Inflammatory macrophage treated with lipopolysaccharide for 4 hours (primary cell): ENCODE data around the gene JPH3.

Experiments used
- DNase-seq: peaks from one replicate; pipeline ENCODE4 v3.0.0-alpha.2; 2020

JPH3 gene

DNA sequence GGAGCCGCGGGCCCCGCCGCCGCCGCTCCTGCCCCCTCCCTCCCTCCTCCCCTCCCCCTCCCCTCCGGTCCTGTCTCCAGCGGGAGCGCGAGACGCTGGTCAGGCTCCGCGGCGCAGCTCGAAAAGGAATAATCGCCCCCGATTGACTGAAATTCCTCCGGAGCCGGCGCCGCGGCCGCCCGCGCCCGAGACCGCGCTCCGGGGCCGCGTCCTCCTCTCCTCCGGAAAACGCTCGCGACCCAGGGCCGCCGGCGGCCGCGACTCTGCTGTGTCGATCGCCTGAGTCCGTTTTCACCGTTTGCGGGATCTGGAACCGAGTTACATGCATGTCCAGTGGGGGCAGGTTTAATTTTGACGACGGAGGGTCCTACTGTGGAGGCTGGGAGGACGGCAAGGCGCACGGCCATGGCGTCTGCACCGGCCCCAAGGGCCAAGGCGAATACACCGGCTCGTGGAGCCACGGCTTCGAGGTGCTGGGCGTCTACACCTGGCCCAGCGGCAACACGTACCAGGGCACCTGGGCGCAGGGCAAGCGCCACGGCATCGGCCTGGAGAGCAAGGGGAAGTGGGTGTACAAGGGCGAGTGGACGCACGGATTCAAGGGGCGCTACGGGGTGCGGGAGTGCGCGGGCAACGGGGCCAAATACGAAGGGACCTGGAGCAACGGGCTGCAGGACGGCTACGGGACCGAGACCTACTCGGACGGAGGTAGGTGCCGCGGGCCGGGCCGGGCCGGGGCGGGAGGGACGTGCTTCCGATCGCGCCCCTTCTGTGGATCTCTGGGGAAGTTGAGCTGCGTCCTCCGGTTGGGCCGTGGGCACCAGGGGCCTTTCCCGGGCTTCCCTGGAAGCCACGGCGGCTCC is 744 bp downstream of the JPH3 start:
- no peak for DNase-seq

DNA sequence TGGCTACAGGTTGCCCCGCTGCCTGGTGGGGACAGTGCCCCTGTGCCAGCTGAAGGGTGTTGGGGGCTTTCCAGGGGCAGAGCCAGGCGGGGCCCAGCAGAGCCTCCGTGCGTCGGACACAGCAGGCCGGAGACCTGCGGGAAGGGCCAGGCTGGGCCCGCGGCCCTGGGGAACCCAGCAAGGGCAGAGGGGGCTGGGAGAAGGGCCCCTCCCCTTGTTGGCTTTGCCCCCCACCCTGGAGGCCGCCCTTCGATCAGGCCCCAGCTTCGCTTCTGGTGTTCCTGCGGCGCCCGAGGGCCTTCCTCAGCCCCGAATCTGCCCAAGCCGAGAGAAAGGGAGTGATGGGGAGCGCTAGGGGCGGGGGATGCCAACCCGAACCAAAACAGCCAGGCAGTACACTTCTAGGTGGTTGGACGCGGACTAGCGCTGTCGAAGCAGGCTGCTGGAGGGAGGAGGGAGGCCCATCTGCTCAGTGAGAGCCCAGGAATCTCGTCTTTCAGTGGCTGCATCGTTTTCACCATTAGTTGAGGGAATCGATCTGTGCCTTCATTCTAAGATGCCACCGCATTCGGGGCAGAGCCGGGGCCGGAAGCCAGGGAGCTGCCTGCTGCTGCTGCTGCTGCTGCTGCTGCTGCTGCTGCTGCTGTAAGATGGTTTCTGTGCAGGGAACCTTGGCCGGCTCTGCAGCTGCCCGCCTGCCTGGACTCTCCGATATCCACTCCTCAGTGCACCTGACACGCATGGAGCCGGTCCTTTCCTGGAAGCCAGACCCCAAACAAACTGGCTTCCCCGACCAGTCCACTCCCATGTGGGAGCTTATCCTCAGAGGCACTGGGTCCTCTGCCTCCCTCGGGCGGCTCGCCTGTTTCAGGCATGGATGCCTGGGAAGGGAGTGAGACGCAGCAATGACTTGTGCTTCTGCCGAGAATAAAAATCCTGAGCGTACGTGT is 1.7 kb downstream of the JPH3 start:
- no peak for DNase-seq

DNA sequence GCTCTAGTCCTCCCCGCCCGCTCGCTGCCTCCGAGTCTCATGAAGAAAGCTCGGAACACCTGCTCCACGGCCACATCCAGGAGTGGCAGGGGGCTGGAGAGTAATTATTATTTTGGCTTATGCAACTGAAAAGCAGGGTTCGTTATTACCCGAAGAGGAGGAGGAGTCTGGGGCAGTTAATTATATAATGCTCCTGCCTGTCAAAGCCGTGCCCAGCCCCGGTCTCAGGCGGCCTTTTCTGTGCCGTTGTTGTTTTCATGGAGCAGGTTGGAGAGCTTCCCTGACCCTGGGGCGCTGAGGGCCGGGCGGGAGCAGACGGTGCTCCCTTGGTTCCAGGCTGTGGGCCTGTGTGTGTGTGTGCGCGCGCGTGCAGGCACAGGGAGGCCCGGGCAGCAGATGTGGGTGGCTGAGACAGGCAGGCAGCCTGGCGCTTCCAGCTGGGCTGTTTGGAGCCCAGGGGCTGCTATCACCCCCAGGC is 2.4 kb downstream of the JPH3 start:
- no peak for DNase-seq

DNA sequence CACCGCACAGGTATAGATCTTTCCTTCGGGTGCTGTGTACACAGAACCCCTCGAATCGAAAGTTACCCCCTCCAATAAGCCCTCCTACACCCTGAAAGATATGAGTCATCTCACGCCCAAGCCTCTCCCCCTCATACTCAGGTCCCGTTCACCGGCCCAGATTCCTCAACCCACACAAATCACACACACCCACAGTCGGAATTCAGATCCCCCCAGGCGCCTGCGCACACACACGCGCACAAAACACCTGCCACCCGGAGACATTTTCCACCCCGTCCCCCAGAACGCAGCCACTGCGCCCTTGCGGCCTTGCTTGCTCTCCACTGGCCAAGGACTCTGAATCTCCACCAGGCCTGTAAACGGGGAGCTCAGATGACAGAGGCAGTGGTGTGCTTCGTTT is 4.9 kb downstream of the JPH3 start:
- no peak for DNase-seq

DNA sequence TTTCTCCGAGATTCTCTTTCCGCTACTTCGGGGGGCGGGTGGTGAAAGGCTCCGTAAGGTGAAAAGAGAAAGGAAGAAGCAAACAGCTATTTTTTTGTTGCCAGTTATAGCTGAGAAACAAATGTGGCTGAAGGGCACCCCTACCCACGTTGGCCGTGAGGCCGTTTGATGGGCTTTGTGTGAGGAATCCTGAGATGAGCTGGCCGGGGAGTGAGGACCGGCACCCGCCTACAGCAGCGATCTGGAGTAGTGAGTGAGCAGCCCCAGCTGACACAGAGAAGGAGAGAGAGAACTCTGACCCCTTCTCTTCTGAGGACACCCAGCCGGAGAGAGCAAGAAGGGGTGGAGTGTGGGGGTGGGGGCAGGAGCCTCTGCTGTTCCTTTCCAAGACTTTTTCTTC is 5.6 kb downstream of the JPH3 start:
- DNase-seq: no peak

DNA sequence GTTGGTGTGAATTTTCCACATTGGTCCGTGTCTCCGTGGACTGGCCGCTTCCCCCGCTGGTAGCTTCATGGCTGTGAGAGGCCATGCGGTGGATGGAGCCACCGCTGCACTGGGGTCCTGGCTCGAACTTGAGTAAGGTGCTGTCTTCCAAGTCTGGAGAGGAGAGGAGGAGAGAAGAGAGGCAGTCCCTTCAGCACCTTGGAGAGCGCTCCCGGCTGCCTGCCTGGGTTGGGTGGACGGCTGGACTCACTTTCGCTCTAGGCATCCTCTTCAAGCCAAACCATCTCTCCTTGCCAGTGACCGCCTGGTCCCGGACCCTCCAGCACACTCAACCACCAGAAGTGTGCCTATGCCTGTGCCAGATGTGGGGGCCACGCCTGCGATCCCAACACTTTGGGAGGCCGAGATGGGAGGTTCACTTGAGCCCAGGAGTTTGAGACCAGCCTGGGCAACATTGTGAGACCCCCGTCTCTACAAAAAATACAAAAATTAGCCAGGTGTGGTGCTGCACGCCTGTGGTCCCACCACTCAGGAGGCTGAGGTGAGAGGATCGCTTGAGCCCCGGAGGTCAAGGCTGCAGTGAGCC is 6.2 kb downstream of the JPH3 start:
- peak; percentile 21 for DNase-seq

DNA sequence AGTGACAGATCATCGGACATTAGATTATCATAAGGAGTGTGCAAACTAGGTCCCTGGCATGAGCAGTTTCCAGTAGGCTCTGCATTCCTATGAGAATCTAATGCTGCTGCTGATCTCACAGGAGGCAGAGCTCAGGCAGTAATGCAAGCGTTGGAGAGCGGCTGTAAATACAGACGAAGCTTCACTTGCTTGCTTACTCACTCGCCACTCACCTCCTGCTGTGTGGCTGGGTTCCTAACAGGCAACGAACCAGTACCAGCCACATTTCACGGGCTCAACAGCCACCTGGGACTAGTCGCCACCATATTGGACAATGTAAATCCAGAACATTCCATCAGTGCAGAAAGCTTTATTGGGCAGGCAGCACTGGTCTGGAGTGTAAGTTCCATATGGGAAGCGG is 7.7 kb downstream of the JPH3 start:
- DNase-seq: no peak

DNA sequence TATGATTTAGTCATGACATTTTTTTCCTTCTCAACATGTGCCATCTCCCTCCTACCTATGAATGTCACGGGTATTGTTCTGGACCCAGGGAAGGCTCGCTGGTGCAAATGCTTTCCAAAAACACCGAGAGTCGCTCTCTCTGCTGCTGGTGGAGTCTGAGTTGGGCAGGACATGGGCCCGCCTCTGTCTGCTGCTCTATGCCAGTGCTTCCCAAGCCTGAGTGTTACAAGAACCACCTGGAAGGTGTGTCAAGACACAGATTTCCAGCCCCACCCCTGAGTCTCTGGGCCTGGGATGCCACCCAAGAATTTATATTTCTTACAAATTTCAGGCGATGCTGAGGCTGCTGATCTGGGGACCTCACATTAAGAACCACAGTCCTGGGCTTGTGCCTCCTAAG is 9.1 kb downstream of the JPH3 start:
- no peak for DNase-seq

DNA sequence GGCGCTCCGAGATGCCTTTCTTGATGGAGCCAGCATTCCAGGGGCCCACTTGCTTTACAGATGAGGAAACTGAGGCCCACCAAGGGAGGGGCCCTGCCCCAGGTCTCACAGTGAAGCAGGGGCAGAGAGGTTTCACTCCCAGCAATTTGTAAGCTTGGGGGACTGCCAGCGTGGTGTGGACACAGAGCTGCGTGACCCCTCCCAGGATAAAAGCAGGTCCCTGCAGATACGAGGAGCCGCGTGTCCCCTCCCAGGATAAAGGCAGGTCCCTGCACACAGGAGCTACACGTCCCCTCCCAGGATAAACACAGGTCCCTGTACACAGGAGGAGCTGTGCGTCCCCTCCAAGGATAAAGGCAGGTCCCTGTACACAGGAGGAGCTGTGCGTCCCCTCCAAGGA is 11.7 kb downstream of the JPH3 start:
- DNase-seq: no peak

DNA sequence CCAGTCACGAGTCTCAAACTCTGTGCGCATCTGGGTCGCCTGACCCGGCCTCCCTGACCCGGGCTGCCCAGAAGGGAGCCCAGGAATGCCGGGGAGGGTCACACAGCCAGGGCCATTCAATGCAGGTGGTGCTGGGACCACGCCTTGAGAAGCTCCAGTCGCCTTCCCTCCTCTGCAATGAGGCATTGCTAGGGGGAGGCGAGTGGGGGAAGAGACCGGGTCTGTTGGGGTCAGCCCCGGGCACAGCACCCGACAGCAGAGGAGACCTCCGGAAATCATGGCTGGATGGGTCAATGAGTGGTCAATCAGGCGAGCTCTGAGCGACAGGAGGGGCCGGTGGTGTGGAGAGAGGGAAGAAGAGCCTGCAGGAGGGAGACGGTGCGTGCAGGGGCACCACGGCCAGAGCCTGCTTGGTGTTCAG is 13.3 kb downstream of the JPH3 start:
- DNase-seq: no peak

DNA sequence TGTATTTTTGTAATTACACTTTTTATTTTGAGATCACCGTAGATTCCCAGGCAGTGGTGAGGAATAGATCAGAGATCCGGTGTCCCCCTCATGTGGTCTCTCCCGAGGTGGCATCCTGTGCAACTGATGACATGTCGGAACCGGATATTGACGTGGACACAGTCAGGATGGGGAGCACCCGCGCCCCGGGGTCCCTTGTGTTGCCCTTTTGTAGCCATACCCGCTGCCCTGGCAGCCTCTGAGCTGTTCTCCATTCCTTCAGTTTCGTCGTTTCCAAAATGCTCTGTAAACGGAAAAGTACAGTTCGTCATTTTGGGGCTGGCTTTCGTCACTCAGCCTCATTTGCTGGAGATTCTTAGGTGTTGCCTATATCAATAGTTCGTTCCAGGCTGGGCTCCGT is 14.2 kb downstream of the JPH3 start:
- DNase-seq: no peak

DNA sequence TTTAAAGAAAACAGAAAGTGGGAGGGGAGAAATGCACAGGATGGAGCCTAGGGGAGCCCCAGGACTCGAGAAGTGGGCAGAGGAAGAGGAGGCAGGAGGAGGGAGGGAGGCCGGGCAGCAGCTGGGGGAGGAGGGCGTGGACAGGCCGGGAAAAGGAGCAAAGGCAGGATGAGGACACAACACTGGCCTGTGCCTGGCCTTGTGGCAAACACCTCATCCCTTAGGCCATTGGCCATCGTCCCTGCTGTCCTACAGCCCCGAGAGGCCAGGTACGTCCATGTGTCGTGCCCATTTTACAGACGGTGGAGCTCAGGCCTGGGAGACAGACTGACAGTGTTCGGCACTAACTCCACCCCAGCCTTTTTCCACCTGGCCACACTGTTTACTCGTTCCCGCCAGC is 15.9 kb downstream of the JPH3 start:
- no peak for DNase-seq

DNA sequence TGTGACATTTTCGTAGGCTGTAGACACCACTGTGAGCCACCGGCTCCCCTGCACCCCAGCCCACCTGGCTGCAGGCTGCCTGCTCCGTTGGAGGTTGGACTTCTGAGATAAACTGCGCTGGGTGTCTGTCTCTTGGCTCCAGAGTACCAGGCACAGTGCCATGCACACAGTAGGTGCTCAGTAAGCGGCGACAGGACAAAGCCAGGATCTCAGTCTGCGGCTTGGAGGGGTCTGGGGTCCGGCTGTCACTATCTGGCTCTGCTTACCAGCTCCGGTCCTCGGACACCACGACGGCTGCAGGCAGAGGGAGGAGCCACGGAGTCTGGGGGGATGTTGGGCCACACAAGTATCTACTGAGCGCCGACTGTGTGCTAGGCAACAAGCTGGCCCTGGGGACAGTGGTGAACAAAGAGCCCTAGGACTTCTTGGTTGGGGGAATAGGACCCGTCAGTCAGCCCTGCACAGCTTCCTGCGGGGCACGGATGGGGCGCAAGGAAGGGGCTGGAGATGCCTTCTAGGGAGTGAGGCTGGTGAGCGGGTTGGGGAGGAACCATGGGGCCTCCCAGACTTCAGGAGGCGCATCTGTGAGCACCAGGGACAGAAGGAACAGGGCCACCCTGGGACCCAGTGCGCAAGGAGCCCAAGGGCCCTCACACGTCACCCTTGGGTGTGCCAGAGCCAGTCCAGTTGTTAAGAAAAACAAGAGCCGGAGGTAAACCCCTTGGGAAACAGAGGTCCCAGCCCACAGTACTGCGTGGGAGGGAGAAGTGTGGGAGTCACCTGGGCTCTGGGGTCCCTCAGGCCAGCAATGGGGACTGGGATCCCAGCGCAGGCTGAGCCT is 17.3 kb downstream of the JPH3 start:
- no peak for DNase-seq

DNA sequence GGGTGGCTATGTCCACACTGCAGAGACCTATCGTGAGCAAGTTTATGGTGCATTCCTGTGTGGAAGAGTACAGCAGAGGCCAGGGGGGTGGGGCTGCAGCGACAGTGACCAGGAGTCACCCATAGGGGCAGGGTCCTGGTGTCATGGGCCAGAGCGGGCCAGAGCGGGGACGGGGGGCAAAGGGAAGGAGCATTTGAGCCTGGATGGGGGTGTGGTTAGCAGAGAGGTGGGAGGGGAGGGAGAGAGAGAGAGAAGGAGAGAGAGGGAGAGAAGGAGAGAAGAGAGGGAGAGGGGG is 17.8 kb downstream of the JPH3 start:
- DNase-seq: no peak

DNA sequence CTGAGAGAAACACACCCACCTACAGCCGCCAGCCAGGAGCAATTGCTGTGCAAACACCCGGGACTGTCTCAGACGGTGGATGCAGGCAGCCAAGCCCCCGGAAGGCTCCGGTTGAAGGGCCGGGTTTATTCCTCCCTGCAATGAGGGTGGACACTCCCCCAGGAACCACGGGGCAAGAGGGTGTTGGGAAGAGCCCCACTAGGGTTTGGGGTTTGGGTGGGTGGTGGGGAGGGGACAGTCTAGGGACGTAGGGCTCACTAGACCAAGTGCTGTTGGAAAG is 19.2 kb downstream of the JPH3 start:
- no peak for DNase-seq

DNA sequence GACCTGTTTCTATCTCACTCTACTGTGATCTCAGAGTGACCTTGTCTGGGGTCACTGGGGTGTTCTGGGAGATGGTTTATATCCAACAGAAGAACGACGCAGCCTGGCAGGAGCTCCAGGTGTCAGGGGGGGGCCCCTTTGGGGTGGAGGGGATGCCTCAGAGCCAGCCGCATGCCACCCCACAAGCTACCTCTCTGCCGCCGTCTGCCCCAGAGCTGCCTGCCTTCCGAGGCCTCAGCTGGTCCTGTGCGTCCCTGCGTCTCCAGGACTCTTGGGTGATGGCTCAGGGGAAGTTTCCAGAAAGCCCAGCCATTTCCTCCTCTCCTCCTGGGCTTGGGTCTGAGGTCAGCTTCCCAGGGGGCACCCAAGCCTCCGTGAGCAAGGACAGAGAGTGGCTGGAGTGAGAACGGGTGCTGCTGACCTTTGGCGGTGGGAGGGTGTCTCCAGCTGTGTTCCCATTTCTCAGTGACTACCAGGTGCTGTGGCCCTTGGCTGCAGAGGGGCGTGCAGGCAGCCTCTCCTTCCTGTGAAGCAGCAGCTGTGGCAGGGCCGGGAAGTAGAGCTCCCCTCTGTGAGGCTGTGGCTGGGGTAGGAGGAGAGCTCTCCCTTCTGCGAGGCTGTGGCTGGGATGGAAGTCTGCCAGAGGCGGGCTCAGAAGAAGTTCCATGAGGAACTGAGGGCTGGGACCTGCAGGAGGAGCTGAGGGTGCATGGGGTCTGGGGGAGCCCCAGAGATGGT is 19.8 kb downstream of the JPH3 start:
- DNase-seq: no peak

DNA sequence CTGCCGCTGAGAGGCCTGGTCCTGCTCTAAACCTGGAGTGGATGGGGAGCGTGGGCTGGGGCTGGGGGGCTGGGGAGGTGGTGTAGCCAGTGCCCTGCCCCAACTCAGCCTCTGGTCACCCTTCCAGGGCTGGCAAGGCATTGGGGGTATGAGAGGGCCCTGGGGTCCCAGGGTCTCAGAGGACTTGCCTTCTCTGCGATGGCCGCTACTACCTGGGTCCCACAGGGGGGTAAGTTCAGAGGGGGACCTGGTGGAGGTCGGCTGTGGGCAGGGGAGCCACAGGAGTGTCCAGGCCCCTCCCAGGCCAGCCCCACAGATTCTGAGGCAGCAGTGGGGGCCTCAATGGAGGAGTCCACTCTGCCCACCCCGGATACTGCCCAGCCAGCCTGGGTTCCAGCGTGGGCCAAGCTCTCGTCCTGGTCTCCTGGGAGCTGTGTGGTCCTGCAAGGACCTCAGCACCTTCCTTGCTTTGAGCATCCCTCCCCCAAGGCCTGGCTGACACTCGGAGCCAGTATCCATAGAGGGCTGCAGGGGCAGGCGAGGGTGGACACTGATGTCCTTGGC is 20.5 kb downstream of the JPH3 start:
- DNase-seq: no peak

DNA sequence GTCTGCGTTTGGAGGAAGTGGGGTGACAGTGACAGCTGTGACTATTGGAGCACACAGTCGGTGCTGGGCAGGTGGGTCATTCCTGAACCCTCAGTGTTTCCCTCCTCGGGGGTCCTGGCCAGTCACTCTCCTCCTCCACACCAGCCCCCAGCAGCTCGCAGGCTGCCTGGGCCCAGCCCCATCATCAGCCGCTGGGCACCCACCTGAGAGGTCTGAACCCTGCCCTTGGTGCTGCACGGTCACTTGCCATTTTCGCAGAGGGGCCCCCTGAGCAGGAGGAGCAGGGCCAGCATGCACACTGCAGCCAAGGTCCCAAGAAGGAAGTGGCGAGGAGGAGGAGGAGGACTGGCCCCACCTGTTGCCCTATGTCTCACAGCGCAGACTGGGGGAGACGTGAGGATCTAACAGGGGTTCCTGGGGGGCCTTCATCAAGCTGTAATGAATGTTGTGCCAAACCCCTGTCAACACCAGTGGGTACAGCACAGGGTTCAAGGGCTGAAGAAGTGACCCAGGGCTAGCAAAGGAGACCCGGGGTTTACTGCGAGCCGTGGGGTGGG is 23.0 kb downstream of the JPH3 start:
- DNase-seq: no peak

DNA sequence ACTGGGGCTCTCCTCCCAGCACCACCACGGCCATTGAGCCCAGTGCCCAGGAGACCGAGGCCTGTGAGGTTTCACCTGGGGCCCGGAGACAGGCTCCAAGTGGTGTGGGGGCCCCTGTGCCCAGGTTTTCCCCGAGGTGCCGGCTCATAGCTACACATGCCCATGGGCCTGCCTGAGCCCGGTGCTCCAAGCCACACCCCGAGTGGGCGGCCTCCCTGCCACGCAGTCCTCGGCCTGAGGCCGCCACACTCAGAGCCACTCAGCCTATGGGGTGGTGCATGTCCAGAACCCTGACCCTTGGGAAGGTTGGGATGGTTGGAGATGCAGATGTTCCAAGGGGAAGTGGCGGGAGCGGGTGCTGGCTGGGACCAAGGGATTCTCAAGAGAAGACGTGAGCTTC is 24.1 kb downstream of the JPH3 start:
- DNase-seq: no peak

DNA sequence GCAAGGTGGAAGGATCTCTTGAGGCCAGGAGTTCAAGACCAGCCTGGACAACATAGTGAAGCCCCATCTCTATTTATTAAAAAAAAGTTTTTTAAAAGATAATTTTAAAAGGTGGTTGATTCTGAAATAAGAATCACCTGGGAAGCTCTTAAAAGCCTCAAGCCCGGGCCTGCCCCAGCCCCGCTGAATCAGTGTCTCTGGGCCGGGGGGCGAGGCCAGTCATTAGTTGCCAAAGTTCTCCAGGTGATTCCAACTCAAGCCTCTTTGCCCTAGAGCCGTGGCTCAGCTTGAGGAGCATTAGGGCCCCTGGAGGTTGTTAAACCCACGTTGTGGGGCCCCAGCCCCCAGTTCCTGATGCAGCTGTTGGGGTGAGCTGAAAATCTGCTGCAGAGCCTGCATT is 24.6 kb downstream of the JPH3 start:
- no peak for DNase-seq

DNA sequence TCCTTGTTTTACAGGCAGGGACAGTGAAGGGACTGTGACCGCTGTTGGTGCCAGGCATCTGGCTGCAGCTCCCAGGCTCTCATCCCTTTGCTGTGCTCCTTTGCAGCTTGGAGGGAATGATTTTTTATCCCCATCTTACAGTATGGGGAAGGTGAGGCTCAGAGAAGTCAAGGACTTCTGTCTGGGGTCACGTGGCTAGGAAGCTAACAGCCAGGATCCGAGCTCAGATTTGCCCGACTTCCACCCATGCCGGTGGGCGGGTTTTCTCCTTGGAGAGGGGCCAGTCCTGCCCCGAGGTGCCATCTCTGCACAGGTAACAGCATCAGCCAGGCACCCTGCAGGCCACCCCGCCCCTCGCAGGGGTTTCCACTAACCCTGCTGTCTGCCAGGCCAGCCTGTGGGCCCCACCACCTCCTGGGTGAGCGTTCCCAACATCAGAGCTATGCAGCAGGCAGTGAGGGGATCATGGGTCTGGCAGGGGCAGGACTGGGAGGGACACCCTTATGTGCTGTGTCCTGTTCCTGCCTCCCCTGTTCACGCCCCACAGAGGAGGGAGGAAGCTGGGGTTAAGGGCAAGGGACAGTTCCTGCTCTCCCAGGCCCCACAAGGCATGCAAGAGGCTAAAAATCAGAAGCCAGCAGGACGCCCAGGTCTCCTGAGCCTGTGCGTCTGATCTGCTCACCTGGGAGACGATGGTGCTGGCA is 25.4 kb downstream of the JPH3 start:
- no peak for DNase-seq
